Karpas-422 (cell line): Measurements from ENCODE around the gene BAG3. TPM values are rescaled to one million over a fixed set of nuclear protein-coding genes. Genes with fewer than 3 reads are reported as not detected.

Experiments used
- DNase-seq: peaks from one replicate; pipeline ENCODE4 v3.0.0-alpha.2; 2015
- H2AFZ ChIP-seq: fragments of 200-600 bp; sonication (generic); 2 replicates; pipeline ENCODE4 v1.6.1; 2014; ENCODE audit warnings: antibody characterized with exemption, low read length, mixed read lengths
- H3K27ac ChIP-seq: fragments of 200-600 bp; sonication (generic); 2 replicates; pipeline ENCODE4 v1.5.1; 2014; ENCODE audit warnings: mild to moderate bottlenecking, low read length, moderate library complexity
- H3K27me3 ChIP-seq: fragments of 200-600 bp; sonication (generic); 2 replicates; pipeline ENCODE4 v1.6.1; 2014; ENCODE audit warnings: low read length, mixed read lengths
- H3K36me3 ChIP-seq: fragments of 200-600 bp; sonication (generic); 2 replicates; pipeline ENCODE4 v1.6.1; 2014; ENCODE audit warnings: low read length, mixed read lengths; ENCODE audit not compliant: insufficient read depth
- H3K4me1 ChIP-seq: fragments of 200-600 bp; sonication (generic); 2 replicates; pipeline ENCODE4 v1.6.1; 2014; ENCODE audit warnings: mild to moderate bottlenecking, low read length, mixed read lengths
- H3K4me2 ChIP-seq: fragments of 200-600 bp; sonication (generic); 2 replicates; pipeline ENCODE4 v1.6.1; 2014; ENCODE audit warnings: low read length, low read depth, mild to moderate bottlenecking; ENCODE audit not compliant: poor library complexity, severe bottlenecking
- H3K4me3 ChIP-seq: fragments of 200-600 bp; sonication (generic); 2 replicates; pipeline ENCODE4 v1.5.1; 2014; ENCODE audit warnings: mild to moderate bottlenecking, antibody characterized with exemption, low read length, mixed read lengths
- H3K79me2 ChIP-seq: fragments of 200-600 bp; sonication (generic); 2 replicates; pipeline ENCODE4 v1.6.1; 2014; ENCODE audit warnings: mild to moderate bottlenecking, low read length, mixed read lengths
- H3K9ac ChIP-seq: fragments of 200-600 bp; sonication (generic); 2 replicates; pipeline ENCODE4 v1.6.0; 2014; ENCODE audit warnings: low read length
- H3K9me2 ChIP-seq: fragments of 200-600 bp; sonication (generic), shearing (Covaris generic); replicated peaks from 2 replicates; pipeline ENCODE4 v1.6.0; 2014; ENCODE audit warnings: mild to moderate bottlenecking, low read length, moderate library complexity; ENCODE audit not compliant: insufficient read depth
- H3K9me3 ChIP-seq: fragments of 300-700, 200-600 bp; sonication (generic); 2 replicates; pipeline ENCODE4 v1.6.1; 2014; ENCODE audit warnings: low read length, mixed read lengths
- H4K20me1 ChIP-seq: fragments of 200-600 bp; sonication (generic); 2 replicates; pipeline ENCODE4 v1.6.1; 2014; ENCODE audit warnings: mild to moderate bottlenecking, antibody characterized with exemption, low read length, low read depth; ENCODE audit not compliant: insufficient read depth
- total RNA-seq: library from RNA; depleted of rRNA; stranded (reverse); fragments of >200 nt; shearing (Covaris generic); gene quantifications from 2 replicates; pipeline ENCODE4 v1.2.3, GENCODE V29; 2014; ENCODE audit warnings: low replicate concordance

The BAG3 gene
- total RNA-seq, 1 experiment from 2014 or later, result 1.4 TPM

- no peak overlapping the region for H3K27ac ChIP-seq
- no peaks in the 10 kb centered on the region for H3K9me3 ChIP-seq
- H4K20me1 ChIP-seq, result no peaks in the 10 kb centered on the region
- H3K9me2 ChIP-seq, result no peaks in the 10 kb centered on the region
- no peak overlapping the region for H2AFZ ChIP-seq
- H3K4me2 ChIP-seq, result peak overlapping the region; percentile 74
- DNase-seq, result no peak
- H3K4me3 ChIP-seq, result peak overlapping the region; percentile 52; the same call in 1 of the 2 replicates
- no peaks in the 10 kb centered on the region for H3K36me3 ChIP-seq
- H3K27me3 ChIP-seq, result no peaks in the 10 kb centered on the region
- H3K79me2 ChIP-seq, result no peaks in the 10 kb centered on the region
- H3K9ac ChIP-seq, result no peak overlapping the region
- peaks cover 47% of the 10 kb centered on the region for H3K4me1 ChIP-seq
These were observed 15.5 kb downstream of the BAG3 start for GRCh38 chr10:119666709-119667004.

- Histone ChIP-seq H3K9ac (peak overlapping the region; percentile 58), H2AFZ (peak overlapping the region; percentile 2), H3K4me3 (peak overlapping the region; percentile 52), H3K36me3 (no peaks in the 10 kb centered on the region), H3K9me3 (no peaks in the 10 kb centered on the region), H4K20me1 (no peaks in the 10 kb centered on the region), H3K9me2 (no peaks in the 10 kb centered on the region), H3K4me1 (peaks cover 47% of the 10 kb centered on the region), H3K4me2 (peak overlapping the region; percentile 74), H3K27ac (peak overlapping the region; percentile 84), H3K79me2 (no peaks in the 10 kb centered on the region), H3K27me3 (no peaks in the 10 kb centered on the region)
- DNase-seq, result peak; percentile 88
These were observed 16.6 kb downstream of the BAG3 start for GRCh38 chr10:119667562-119668328.

GRCh38 chr10:119668461-119668860, 17.3 kb downstream of the BAG3 start:
- H3K4me2 ChIP-seq, result peak overlapping the region; percentile 74

DNA sequence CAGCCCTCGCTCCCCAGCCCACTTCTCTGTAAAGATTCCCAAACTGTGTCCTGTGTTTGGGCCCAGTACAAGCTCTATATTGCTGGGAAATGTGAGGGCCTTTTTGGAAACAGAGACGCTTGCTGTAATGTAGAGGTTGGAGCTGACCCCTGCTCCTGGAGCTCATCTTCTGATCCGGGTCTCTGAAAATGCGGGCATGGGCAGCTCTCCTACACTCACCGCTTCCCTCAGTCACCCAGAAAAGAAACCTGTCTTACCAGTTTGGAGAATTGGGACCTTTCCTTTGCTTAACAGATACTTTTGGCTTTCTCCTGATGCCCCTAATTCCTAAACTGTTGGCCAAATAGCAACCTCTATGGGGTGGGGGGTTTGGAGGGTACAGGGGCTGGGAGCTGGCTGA, 18.2 kb downstream of the BAG3 start:
- H3K9ac ChIP-seq, result no peak overlapping the region
- peaks cover 37% of the 10 kb centered on the region for H3K4me1 ChIP-seq
- DNase-seq, result no peak
- H3K9me2 ChIP-seq, result no peaks in the 10 kb centered on the region
- no peaks in the 10 kb centered on the region for H3K36me3 ChIP-seq
- H3K9me3 ChIP-seq, result no peaks in the 10 kb centered on the region
- no peaks in the 10 kb centered on the region for H3K27me3 ChIP-seq
- no peaks in the 10 kb centered on the region; the same call in 1 of the 2 replicates for H4K20me1 ChIP-seq
- H3K4me3 ChIP-seq, result no peak overlapping the region
- no peaks in the 10 kb centered on the region for H3K79me2 ChIP-seq
- H3K4me2 ChIP-seq, result no peak overlapping the region
- H2AFZ ChIP-seq, result no peak overlapping the region
- no peak overlapping the region for H3K27ac ChIP-seq

More at GRCh38 chr10:119668461-119668860, 17.3 kb downstream of the BAG3 start:
- H3K4me3 ChIP-seq, result peak overlapping the region; percentile 52; the same call in 1 of the 2 replicates
- H4K20me1 ChIP-seq, result no peaks in the 10 kb centered on the region; the same call in 1 of the 2 replicates
- H3K27ac ChIP-seq, result peak overlapping the region; percentile 84
- H3K9me3 ChIP-seq, result no peaks in the 10 kb centered on the region
- peak overlapping the region; percentile 2; the same call in 1 of the 2 replicates for H2AFZ ChIP-seq
- peaks cover 45% of the 10 kb centered on the region for H3K4me1 ChIP-seq
- peak overlapping the region; percentile 58 for H3K9ac ChIP-seq
- no peaks in the 10 kb centered on the region for H3K79me2 ChIP-seq
- H3K36me3 ChIP-seq, result no peaks in the 10 kb centered on the region
- no peaks in the 10 kb centered on the region for H3K9me2 ChIP-seq
- DNase-seq, result no peak
- no peaks in the 10 kb centered on the region for H3K27me3 ChIP-seq

- Histone ChIP-seq H3K9me2 (no peaks in the 10 kb centered on the region), H3K27ac (no peak overlapping the region), H2AFZ (no peak overlapping the region), H3K4me3 (no peak overlapping the region), H3K27me3 (no peaks in the 10 kb centered on the region), H3K4me2 (no peak overlapping the region), H3K4me1 (peaks cover 34% of the 10 kb centered on the region), H4K20me1 (no peaks in the 10 kb centered on the region; the same call in 1 of the 2 replicates), H3K9ac (no peak overlapping the region), H3K36me3 (no peaks in the 10 kb centered on the region), H3K9me3 (no peaks in the 10 kb centered on the region), H3K79me2 (no peaks in the 10 kb centered on the region)
- DNase-seq, result no peak
These were observed 18.9 kb downstream of the BAG3 start for GRCh38 chr10:119669975-119670640.

DNA sequence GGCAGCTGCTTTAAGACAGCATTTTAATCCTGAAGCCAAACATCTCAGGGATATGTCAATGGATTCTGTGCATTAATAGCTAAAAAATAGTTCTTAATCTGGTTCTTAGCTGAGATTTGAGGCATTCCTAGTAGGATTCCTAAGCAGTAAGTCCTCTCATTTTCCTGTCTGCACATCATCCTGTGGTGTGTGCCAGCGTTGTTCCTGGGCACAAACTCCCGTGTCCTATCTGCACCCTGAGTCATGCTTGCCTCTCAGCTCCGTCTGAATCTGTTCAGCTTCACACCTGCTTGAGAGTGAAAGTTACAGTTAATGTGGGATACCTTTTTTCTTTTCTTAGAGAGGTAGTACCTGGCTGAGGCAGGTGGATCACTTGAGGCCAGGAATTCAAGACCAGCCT, 19.5 kb downstream of the BAG3 start:
- H3K4me2 ChIP-seq, result no peak overlapping the region
- no peaks in the 10 kb centered on the region for H3K79me2 ChIP-seq
- peaks cover 34% of the 10 kb centered on the region for H3K4me1 ChIP-seq
- H3K4me3 ChIP-seq, result no peak overlapping the region
- H3K27ac ChIP-seq, result no peak overlapping the region
- H3K9me3 ChIP-seq, result no peaks in the 10 kb centered on the region
- H3K9ac ChIP-seq, result no peak overlapping the region
- no peak for DNase-seq
- H3K36me3 ChIP-seq, result no peaks in the 10 kb centered on the region
- H3K9me2 ChIP-seq, result no peaks in the 10 kb centered on the region
- H3K27me3 ChIP-seq, result no peaks in the 10 kb centered on the region
- H4K20me1 ChIP-seq, result no peaks in the 10 kb centered on the region; the same call in 1 of the 2 replicates
- H2AFZ ChIP-seq, result no peak overlapping the region

GRCh38 chr10:119671381-119671780, 20.2 kb downstream of the BAG3 start:
- no peak overlapping the region for H3K4me3 ChIP-seq
- no peak overlapping the region for H2AFZ ChIP-seq
- no peak overlapping the region for H3K27ac ChIP-seq
- H3K9ac ChIP-seq, result no peak overlapping the region
- no peaks in the 10 kb centered on the region for H3K36me3 ChIP-seq
- no peaks in the 10 kb centered on the region; the same call in 1 of the 2 replicates for H4K20me1 ChIP-seq
- H3K4me1 ChIP-seq, result peaks cover 32% of the 10 kb centered on the region
- DNase-seq, result no peak
- no peaks in the 10 kb centered on the region for H3K9me3 ChIP-seq
- H3K79me2 ChIP-seq, result no peaks in the 10 kb centered on the region
- no peak overlapping the region for H3K4me2 ChIP-seq
- no peaks in the 10 kb centered on the region for H3K27me3 ChIP-seq
- no peaks in the 10 kb centered on the region for H3K9me2 ChIP-seq

DNA sequence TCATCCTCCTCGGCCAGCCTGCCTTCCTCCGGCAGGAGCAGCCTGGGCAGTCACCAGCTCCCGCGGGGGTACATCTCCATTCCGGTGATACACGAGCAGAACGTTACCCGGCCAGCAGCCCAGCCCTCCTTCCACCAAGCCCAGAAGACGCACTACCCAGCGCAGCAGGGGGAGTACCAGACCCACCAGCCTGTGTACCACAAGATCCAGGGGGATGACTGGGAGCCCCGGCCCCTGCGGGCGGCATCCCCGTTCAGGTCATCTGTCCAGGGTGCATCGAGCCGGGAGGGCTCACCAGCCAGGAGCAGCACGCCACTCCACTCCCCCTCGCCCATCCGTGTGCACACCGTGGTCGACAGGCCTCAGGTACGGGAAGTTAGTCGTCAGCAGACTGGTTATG, 21.1 kb downstream of the BAG3 start:
- Histone ChIP-seq H3K9me2 (no peaks in the 10 kb centered on the region), H3K4me1 (peaks cover 23% of the 10 kb centered on the region), H3K9me3 (no peaks in the 10 kb centered on the region), H3K4me3 (no peak overlapping the region), H3K79me2 (no peaks in the 10 kb centered on the region), H4K20me1 (no peaks in the 10 kb centered on the region; the same call in 1 of the 2 replicates), H2AFZ (no peak overlapping the region), H3K27me3 (no peaks in the 10 kb centered on the region), H3K4me2 (no peak overlapping the region), H3K36me3 (no peaks in the 10 kb centered on the region), H3K9ac (no peak overlapping the region), H3K27ac (no peak overlapping the region)
- DNase-seq, result no peak
